HEK293 (cell line): ENCODE measurements around the gene ELMO1.

Experiments used
- CTCF ChIA-PET: fragments of 350-600 bp; formaldehyde crosslinking; extraction: SDS; loops from one replicate; lab custom pipeline; 2021; ENCODE audit warnings: antibody characterized with exemption; lab: Yijun Ruan, JAX
- POLR2A ChIA-PET: fragments of 300-600 bp; formaldehyde crosslinking; extraction: SDS; loops from one replicate; lab custom pipeline; 2020; ENCODE audit warnings: antibody characterized with exemption, inconsistent platforms; lab: Yijun Ruan, JAX
- H3K27ac ChIP-seq: fragments of 200-500 bp; sonication (Bioruptor generic); 2 replicates; pipeline ENCODE4 v1.5.1; 2014; ENCODE audit warnings: low read depth, low read length, control low read depth, inconsistent platforms; ENCODE audit errors: extremely low read depth
- H3K36me3 ChIP-seq, 2 experiments: fragments of 200-500 bp in 1 of 2; sonication (Bioruptor generic) in 1 of 2; 1 replicate in 1 of 2; 2 replicates in 1 of 2; pipeline ENCODE4 v1.5.1; 2014 to 2017; ENCODE audit warnings: inconsistent platforms in 2 of 2, low read length in 2 of 2; ENCODE audit not compliant: control insufficient read depth in 2 of 2, insufficient read depth in 1 of 2
- H3K4me1 ChIP-seq: fragments of 200-500 bp; sonication (Bioruptor generic); 2 replicates; pipeline ENCODE4 v1.5.1; 2014; ENCODE audit warnings: mild to moderate bottlenecking, low read length, inconsistent platforms; ENCODE audit not compliant: control insufficient read depth, insufficient read depth
- H3K4me3 ChIP-seq: 2 replicates; pipeline ENCODE4 v1.5.1; 2011; ENCODE audit warnings: low read depth, mild to moderate bottlenecking, control low read depth, low read length, moderate library complexity
- H3K9me3 ChIP-seq: fragments of 200-500 bp; sonication (Bioruptor generic); 2 replicates; pipeline ENCODE4 v1.5.1; 2014; ENCODE audit warnings: low read depth, low read length, inconsistent platforms; ENCODE audit not compliant: control insufficient read depth, insufficient read depth
- ATF2 ChIP-seq: fragments of 450-650 bp; formaldehyde crosslinking; IDR thresholded peaks from 2 replicates; pipeline ENCODE4 v1.5.1; 2016; ENCODE audit warnings: missing biosample characterization, missing genetic modification characterization, low read depth
- BCL11A ChIP-seq: fragments of 450-650 bp; formaldehyde crosslinking; IDR thresholded peaks from 2 replicates; pipeline ENCODE4 v1.5.1; 2016; ENCODE audit warnings: low read depth, missing biosample characterization, missing genetic modification characterization
- EGR2 ChIP-seq: fragments of 450-650 bp; formaldehyde crosslinking; IDR thresholded peaks from 2 replicates; pipeline ENCODE4 v1.5.1; 2016; ENCODE audit warnings: low read depth, missing biosample characterization, missing genetic modification characterization
- FEZF1 ChIP-seq: fragments of 450-650 bp; formaldehyde crosslinking; IDR thresholded peaks from 2 replicates; pipeline ENCODE4 v1.5.1; 2016; ENCODE audit warnings: missing biosample characterization, missing genetic modification characterization
- HOXA7 ChIP-seq: sonication (generic); formaldehyde crosslinking; IDR thresholded peaks from 2 replicates; pipeline ENCODE4 v1.8.1; 2022; ENCODE audit warnings: missing genetic modification reagents, borderline replicate concordance
- HOXD13 ChIP-seq: sonication (generic); formaldehyde crosslinking; IDR thresholded peaks from 2 replicates; pipeline ENCODE4 v1.8.0; 2022; ENCODE audit warnings: missing genetic modification reagents, borderline replicate concordance
- KLF7 ChIP-seq: fragments of 450-650 bp; formaldehyde crosslinking; IDR thresholded peaks from 2 replicates; pipeline ENCODE4 v1.5.1; 2016; ENCODE audit warnings: missing biosample characterization, missing genetic modification characterization, borderline replicate concordance
- KLF8 ChIP-seq: fragments of 450-650 bp; formaldehyde crosslinking; IDR thresholded peaks from 2 replicates; pipeline ENCODE4 v1.5.1; 2016; ENCODE audit warnings: missing biosample characterization, missing genetic modification characterization
- TRIM28 ChIP-seq: IDR thresholded peaks from 2 replicates; pipeline ENCODE4 v1.6.1; 2011; ENCODE audit warnings: low read length, control low read depth, borderline replicate concordance
- ZFP3 ChIP-seq: fragments of 450-650 bp; formaldehyde crosslinking; IDR thresholded peaks from 2 replicates; pipeline ENCODE4 v1.5.1; 2016; ENCODE audit warnings: low read depth, missing biosample characterization, missing genetic modification characterization
- ZNF16 ChIP-seq: fragments of 450-650 bp; formaldehyde crosslinking; IDR thresholded peaks from 2 replicates; pipeline ENCODE4 v1.5.1; 2016; ENCODE audit warnings: low read depth, missing biosample characterization, missing genetic modification characterization
- ZNF324 ChIP-seq: fragments of 450-650 bp; formaldehyde crosslinking; IDR thresholded peaks from 2 replicates; pipeline ENCODE4 v1.5.1; 2016; ENCODE audit warnings: missing biosample characterization, missing genetic modification characterization
- ZNF341 ChIP-seq: fragments of 450-650 bp; formaldehyde crosslinking; IDR thresholded peaks from 2 replicates; pipeline ENCODE4; 2016; ENCODE audit warnings: low read depth, missing biosample characterization, missing genetic modification characterization
- ZNF354C ChIP-seq: fragments of 450-650 bp; formaldehyde crosslinking; IDR thresholded peaks from 2 replicates; pipeline ENCODE4 v1.5.1; 2016; ENCODE audit warnings: missing biosample characterization, missing genetic modification characterization, low read depth, borderline replicate concordance
- ZNF37A ChIP-seq: fragments of 450-650 bp; IDR thresholded peaks from 2 replicates; pipeline ENCODE4 v1.5.1; 2018; ENCODE audit warnings: missing biosample characterization, missing genetic modification characterization
- ZNF488 ChIP-seq: fragments of 450-650 bp; formaldehyde crosslinking; IDR thresholded peaks from 2 replicates; pipeline ENCODE4 v1.5.1; 2016; ENCODE audit warnings: missing biosample characterization, missing genetic modification characterization
- ZNF548 ChIP-seq: fragments of 450-650 bp; formaldehyde crosslinking; IDR thresholded peaks from 2 replicates; pipeline ENCODE4 v1.5.1; 2016; ENCODE audit warnings: missing biosample characterization, missing genetic modification characterization
- ZNF610 ChIP-seq: fragments of 450-650 bp; formaldehyde crosslinking; IDR thresholded peaks from 2 replicates; pipeline ENCODE4 v1.5.1; 2016; ENCODE audit warnings: missing biosample characterization, missing genetic modification characterization, borderline replicate concordance
- ZNF670 ChIP-seq: fragments of 450-650 bp; formaldehyde crosslinking; IDR thresholded peaks from 2 replicates; pipeline ENCODE4 v1.5.1; 2016; ENCODE audit warnings: missing biosample characterization, missing genetic modification characterization, low read depth
- ZNF768 ChIP-seq: fragments of 450-650 bp; formaldehyde crosslinking; IDR thresholded peaks from 2 replicates; pipeline ENCODE4 v1.5.1; 2018; ENCODE audit warnings: missing biosample characterization, mild to moderate bottlenecking, missing genetic modification characterization
- ZNF777 ChIP-seq: fragments of 450-650 bp; formaldehyde crosslinking; IDR thresholded peaks from 2 replicates; pipeline ENCODE4 v1.5.1; 2017; ENCODE audit warnings: missing biosample characterization, missing genetic modification characterization, borderline replicate concordance
- TF ChIP-seq, protein P1 (sequence below): fragments of 450-650 bp; formaldehyde crosslinking; IDR thresholded peaks from 2 replicates; pipeline ENCODE4 v1.5.1; 2016; ENCODE audit warnings: missing biosample characterization, missing genetic modification characterization
- TF ChIP-seq, protein P2 (sequence below): fragments of 450-650 bp; formaldehyde crosslinking; IDR thresholded peaks from 2 replicates; pipeline ENCODE4 v1.5.1; 2017; ENCODE audit warnings: missing biosample characterization, mild to moderate bottlenecking, missing genetic modification characterization, moderate library complexity
- TF ChIP-seq, protein P3 (sequence below): fragments of 450-650 bp; formaldehyde crosslinking; conservative IDR thresholded peaks from 2 replicates; pipeline ENCODE4 v1.5.1; 2016; ENCODE audit warnings: low read depth, missing biosample characterization, missing genetic modification characterization

The ELMO1 gene

DNA sequence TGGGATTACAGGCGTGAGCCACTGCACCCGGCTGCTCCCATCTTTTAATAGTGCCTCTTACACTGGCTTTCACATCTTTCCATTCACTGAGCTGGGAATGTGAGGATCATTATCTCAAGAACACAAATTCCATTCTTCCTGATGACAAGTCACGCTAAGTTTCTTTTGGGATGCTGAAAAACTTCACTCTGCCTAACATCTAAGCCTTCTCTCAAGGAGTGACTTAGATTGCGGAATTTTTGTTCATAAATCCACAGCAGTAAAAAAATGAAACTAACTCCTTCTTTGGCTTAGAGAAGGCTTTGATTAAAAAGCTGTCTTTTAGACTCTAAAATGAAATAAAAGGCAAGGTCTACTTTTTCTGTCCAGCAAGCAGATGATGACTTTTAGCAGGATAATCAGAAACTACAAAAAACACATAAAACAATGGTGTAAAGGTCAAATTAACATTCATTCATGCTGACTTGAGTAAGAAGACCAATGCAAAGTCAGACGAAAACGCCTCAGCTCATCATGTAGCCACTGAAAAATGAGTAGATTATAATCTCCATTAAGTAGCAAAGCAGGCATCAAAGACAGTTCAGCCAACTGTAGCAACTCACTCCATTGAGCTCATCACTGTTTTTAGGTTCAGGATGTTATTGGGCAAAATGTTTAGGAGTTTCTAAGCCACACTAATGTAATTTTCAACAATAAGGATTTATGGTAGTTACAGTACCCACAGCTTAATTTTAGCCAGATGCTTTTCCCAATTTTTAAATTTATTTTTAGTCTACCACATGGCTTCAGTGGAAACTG lies 178.8 kb downstream of the ELMO1 start:
- Histone ChIP-seq H3K9me3 (no peaks in the 10 kb centered on the region), H3K27ac (no peak overlapping the region), H3K36me3 (no peaks in the 10 kb centered on the region)
- ChIA-PET POLR2A (no interaction called here), CTCF (interaction anchor here (0.7 to 1.0 kb wide), 6 partner anchors 14 to 446 kb away, joined by 3 to 5 read pairs (median 3); no protein-coding TSS in a partner anchor)
- TF ChIP-seq, protein P1, sequence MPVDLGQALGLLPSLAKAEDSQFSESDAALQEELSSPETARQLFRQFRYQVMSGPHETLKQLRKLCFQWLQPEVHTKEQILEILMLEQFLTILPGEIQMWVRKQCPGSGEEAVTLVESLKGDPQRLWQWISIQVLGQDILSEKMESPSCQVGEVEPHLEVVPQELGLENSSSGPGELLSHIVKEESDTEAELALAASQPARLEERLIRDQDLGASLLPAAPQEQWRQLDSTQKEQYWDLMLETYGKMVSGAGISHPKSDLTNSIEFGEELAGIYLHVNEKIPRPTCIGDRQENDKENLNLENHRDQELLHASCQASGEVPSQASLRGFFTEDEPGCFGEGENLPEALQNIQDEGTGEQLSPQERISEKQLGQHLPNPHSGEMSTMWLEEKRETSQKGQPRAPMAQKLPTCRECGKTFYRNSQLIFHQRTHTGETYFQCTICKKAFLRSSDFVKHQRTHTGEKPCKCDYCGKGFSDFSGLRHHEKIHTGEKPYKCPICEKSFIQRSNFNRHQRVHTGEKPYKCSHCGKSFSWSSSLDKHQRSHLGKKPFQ = no peak
- TF ChIP-seq ZNF777 (no peak), ATF2 (tag by site-specific recombination) (no peak)
- TF ChIP-seq, all 188 proteins: peak for 0
- Histone ChIP-seq H3K4me3 (no peak overlapping the region), H3K4me1 (no peaks in the 10 kb centered on the region)

DNA sequence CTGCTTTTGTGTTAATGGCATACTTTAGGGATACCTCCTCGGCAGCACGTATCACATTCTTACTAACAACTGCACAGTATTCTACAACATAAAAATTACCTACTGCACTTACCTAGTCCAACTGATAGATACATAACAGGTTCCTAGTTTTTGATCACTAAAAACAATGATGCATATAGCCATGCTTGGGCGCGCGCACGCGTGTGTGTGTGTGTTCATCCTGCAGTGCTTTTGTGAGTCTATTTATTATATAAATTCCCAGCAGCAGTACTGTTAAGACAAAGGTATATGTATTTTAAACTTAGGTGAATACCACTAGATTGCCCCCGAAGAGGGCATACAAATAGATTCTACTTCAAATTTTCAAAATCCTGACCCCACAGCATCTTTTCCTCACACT lies 181.4 kb downstream of the ELMO1 start:
- POLR2A ChIA-PET = no interaction called here

GRCh38 chr7:37265876-37266275 lies 182.8 kb downstream of the ELMO1 start:
- POLR2A ChIA-PET = no interaction called here
- TF ChIP-seq ZNF37A (no peak), ZNF488 (tag by site-specific recombination) (no peak), ZNF16 (tag by site-specific recombination) (no peak), ZNF610 (tag by site-specific recombination) (no peak), ZFP3 (tag by site-specific recombination) (no peak), TRIM28 (no peak), ZNF670 (no peak), HOXA7 (CRISPR knock-in tag) (no peak), KLF8 (tag by site-specific recombination) (no peak), ZNF768 (no peak)
- TF ChIP-seq, protein P2, sequence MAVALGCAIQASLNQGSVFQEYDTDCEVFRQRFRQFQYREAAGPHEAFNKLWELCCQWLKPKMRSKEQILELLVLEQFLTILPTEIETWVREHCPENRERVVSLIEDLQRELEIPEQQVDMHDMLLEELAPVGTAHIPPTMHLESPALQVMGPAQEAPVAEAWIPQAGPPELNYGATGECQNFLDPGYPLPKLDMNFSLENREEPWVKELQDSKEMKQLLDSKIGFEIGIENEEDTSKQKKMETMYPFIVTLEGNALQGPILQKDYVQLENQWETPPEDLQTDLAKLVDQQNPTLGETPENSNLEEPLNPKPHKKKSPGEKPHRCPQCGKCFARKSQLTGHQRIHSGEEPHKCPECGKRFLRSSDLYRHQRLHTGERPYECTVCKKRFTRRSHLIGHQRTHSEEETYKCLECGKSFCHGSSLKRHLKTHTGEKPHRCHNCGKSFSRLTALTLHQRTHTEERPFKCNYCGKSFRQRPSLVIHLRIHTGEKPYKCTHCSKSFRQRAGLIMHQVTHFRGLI = no peak

More for the DNA sequence above, 181.4 kb downstream of the ELMO1 start:
- H3K4me1 ChIP-seq = no peaks in the 10 kb centered on the region
- no peaks in the 10 kb centered on the region for H3K9me3 ChIP-seq
- TF ChIP-seq, protein P3, sequence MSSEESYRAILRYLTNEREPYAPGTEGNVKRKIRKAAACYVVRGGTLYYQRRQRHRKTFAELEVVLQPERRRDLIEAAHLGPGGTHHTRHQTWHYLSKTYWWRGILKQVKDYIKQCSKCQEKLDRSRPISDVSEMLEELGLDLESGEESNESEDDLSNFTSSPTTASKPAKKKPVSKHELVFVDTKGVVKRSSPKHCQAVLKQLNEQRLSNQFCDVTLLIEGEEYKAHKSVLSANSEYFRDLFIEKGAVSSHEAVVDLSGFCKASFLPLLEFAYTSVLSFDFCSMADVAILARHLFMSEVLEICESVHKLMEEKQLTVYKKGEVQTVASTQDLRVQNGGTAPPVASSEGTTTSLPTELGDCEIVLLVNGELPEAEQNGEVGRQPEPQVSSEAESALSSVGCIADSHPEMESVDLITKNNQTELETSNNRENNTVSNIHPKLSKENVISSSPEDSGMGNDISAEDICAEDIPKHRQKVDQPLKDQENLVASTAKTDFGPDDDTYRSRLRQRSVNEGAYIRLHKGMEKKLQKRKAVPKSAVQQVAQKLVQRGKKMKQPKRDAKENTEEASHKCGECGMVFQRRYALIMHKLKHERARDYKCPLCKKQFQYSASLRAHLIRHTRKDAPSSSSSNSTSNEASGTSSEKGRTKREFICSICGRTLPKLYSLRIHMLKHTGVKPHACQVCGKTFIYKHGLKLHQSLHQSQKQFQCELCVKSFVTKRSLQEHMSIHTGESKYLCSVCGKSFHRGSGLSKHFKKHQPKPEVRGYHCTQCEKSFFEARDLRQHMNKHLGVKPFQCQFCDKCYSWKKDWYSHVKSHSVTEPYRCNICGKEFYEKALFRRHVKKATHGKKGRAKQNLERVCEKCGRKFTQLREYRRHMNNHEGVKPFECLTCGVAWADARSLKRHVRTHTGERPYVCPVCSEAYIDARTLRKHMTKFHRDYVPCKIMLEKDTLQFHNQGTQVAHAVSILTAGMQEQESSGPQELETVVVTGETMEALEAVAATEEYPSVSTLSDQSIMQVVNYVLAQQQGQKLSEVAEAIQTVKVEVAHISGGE (tag by site-specific recombination) = no peak
- TF ChIP-seq KLF7 (tag by site-specific recombination) (no peak), ZNF324 (tag by site-specific recombination) (no peak), BCL11A (tag by site-specific recombination) (no peak), ZNF548 (tag by site-specific recombination) (no peak), FEZF1 (tag by site-specific recombination) (no peak), HOXD13 (CRISPR knock-in tag) (no peak), ZNF354C (no peak), ZNF341 (no peak), EGR2 (tag by site-specific recombination) (no peak)
- CTCF ChIA-PET = interaction anchor here (0.7 kb wide), 1 partner anchor 61 kb away, joined by 3 read pairs; no protein-coding TSS in a partner anchor
- H3K27ac ChIP-seq = no peak overlapping the region
- H3K4me3 ChIP-seq = no peak overlapping the region
- H3K36me3 ChIP-seq = no peaks in the 10 kb centered on the region

More at GRCh38 chr7:37265876-37266275, 182.8 kb downstream of the ELMO1 start:
- H3K4me3 ChIP-seq = no peak overlapping the region
- H3K36me3 ChIP-seq = no peaks in the 10 kb centered on the region
- no peaks in the 10 kb centered on the region for H3K9me3 ChIP-seq
- H3K27ac ChIP-seq = no peak overlapping the region
- no peaks in the 10 kb centered on the region for H3K4me1 ChIP-seq
- CTCF ChIA-PET = interaction anchor here (0.6 kb wide), 1 partner anchor 752 kb away, joined by 3 read pairs; no protein-coding TSS in a partner anchor
